Measurements from ENCODE around the gene PNPO.
"Not testable (repeated sequence)": the region's sequence is repeated elsewhere in the genome, so short reads cannot be mapped to it uniquely, and the experiment has no call there.

Gene PNPO

DNA sequence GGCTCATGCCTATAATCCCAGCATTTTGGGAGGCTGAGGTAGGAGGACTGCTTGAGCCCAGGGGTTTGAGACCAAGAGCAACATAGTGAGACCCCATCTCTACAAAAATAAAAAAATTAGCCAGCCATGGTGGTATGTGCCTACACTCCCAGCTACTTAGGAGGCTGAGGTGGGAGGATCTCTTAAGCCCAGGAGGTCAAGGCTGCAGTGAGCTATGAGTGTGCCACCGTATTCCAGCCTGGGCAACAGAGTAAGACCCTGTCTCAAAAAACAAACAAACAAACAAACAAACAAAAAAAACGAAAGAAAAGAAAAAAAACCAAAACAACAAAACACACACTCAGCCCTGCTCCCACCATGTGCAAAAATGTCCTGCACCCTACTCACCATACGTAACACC, 5.9 kb upstream of the PNPO start:
- not testable (repeated sequence) for H3K9me3 ChIP-seq (ENCODE audit: control insufficient read depth, low read length); H3K27me3 ChIP-seq (ENCODE audit: control insufficient read depth, insufficient read depth, low read length, poor library complexity, severe bottlenecking); H3K4me1 ChIP-seq (ENCODE audit: control insufficient read depth, insufficient read depth, low read length); H3K27ac ChIP-seq (ENCODE audit: insufficient read depth, low read depth, low read length, poor library complexity, severe bottlenecking); H3K4me3 ChIP-seq (ENCODE audit: insufficient read depth, low read depth, low read length); H3K36me3 ChIP-seq (ENCODE audit: control insufficient read depth, insufficient read depth, low read length)
- WGBS, 2 experiments: 81 to 88% methylated on average over 3 of the region's 3 CpGs

DNA sequence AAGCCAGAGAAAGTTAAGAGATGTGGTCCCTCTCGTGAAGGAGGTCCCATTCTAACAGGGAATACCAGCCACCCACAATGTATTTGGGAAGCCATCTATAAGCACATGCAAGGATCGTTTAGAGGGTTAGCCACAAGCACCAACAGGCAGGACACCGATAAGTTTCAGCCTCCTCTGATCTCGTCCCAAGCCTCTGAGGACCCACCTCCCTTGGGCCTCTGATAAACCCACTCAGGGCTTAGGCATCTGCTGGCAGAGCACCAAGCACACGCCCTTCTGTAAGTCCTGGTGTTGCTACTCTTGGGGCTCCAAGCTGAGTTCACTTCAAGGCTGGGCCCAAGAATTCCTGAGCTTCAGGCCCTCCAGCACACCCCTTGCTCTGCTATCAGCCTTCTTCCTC, 5.4 kb upstream of the PNPO start:
- no peaks in the 10 kb centered on the region for H3K4me1 ChIP-seq (ENCODE audit: control insufficient read depth, insufficient read depth, low read length)
- no peak overlapping the region for H3K27ac ChIP-seq (ENCODE audit: insufficient read depth, low read depth, low read length, poor library complexity, severe bottlenecking)
- 88 to 93% methylated on average over 5 of the region's 5 CpGs for WGBS, 2 experiments
- H3K27me3 ChIP-seq (ENCODE audit: control insufficient read depth, insufficient read depth, low read length, poor library complexity, severe bottlenecking): peaks cover 3% of the 10 kb centered on the region
- H3K4me3 ChIP-seq (ENCODE audit: insufficient read depth, low read depth, low read length): no peak overlapping the region
- H3K36me3 ChIP-seq (ENCODE audit: control insufficient read depth, insufficient read depth, low read length): no peaks in the 10 kb centered on the region
- H3K9me3 ChIP-seq (ENCODE audit: control insufficient read depth, low read length): no peaks in the 10 kb centered on the region

DNA sequence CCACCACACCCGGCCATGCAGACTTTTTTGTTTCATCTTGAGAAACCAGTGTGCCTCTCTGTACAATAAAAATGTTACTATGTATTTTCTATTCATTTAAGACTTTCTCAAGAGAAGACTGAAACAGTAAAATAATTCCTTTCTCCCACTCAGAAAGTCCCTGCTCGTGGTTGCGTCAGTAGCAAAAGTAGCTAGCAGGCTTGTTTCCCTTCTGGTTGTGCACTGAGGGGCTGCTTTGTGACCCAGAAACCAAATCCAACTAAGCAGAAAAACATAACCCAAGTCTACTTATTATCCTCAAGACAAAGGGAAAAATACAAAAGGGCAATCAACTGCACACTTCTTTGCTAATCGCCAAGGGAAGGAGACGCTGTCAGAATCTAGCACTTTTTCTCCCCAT, 3.4 kb upstream of the PNPO start:
- Histone ChIP-seq H3K27ac (ENCODE audit: insufficient read depth, low read depth, low read length, poor library complexity, severe bottlenecking) (no peak overlapping the region), H3K9me3 (ENCODE audit: control insufficient read depth, low read length) (no peaks in the 10 kb centered on the region), H3K27me3 (ENCODE audit: control insufficient read depth, insufficient read depth, low read length, poor library complexity, severe bottlenecking) (peaks cover 4% of the 10 kb centered on the region), H3K36me3 (ENCODE audit: control insufficient read depth, insufficient read depth, low read length) (no peaks in the 10 kb centered on the region), H3K4me3 (ENCODE audit: insufficient read depth, low read depth, low read length) (no peak overlapping the region), H3K4me1 (ENCODE audit: control insufficient read depth, insufficient read depth, low read length) (no peaks in the 10 kb centered on the region)
- 96% methylated on average over 5 of the region's 5 CpGs for WGBS, 2 experiments

DNA sequence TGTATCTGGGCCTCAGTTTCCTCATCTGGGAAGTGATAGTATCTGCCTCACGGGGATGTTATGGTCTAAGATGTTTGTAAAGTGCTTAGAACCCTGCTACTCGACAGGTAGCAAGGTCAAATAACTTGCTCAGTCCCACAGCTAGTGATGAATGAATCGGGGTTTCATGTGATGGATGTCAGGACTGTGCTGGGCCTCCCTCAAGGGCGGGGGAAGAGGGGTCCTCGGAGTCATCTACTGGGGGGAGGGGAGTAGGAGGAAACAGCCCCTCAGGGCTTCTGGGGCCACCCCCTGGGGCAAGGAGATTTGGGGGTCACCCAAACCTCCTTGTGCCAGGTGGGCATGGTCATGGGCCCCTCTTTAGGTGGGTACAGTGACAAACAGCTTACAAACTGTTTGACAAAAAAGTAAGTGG, 732 bp downstream of the PNPO start:
- 36 to 42% methylated on average over 5 of the region's 5 CpGs for WGBS, 2 experiments
- Histone ChIP-seq H3K4me1 (ENCODE audit: control insufficient read depth, insufficient read depth, low read length) (no peaks in the 10 kb centered on the region), H3K27ac (ENCODE audit: insufficient read depth, low read depth, low read length, poor library complexity, severe bottlenecking) (no peak overlapping the region)

DNA sequence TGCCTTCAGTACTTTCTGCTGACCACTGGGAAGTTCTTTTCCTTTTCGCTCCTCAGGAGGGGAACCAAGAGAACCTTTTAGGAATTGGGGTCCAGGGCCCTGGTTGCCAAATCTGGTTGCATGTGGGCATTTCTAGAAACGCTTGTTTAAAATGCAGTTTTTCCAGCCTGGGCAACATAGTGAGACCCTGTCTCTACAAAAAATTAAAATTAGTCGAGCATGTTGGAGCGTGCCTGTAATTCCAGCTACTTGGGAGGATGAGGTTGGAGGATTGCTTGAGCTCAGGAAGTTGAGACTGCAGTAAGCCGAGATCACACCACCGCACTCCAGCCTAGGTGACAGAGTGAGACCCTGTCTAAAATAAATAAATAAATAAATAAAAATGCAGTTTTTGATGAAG, 1.2 kb downstream of the PNPO start:
- H3K4me3 ChIP-seq (ENCODE audit: insufficient read depth, low read depth, low read length): no peak overlapping the region
- H3K36me3 ChIP-seq (ENCODE audit: control insufficient read depth, insufficient read depth, low read length): no peaks in the 10 kb centered on the region
- 68 to 79% methylated on average over 5 to 6 of the region's 6 CpGs for WGBS, 2 experiments
- H3K27ac ChIP-seq (ENCODE audit: insufficient read depth, low read depth, low read length, poor library complexity, severe bottlenecking): no peak overlapping the region
- peaks cover 4% of the 10 kb centered on the region for H3K27me3 ChIP-seq (ENCODE audit: control insufficient read depth, insufficient read depth, low read length, poor library complexity, severe bottlenecking)
- H3K9me3 ChIP-seq (ENCODE audit: control insufficient read depth, low read length): no peaks in the 10 kb centered on the region
- no peaks in the 10 kb centered on the region for H3K4me1 ChIP-seq (ENCODE audit: control insufficient read depth, insufficient read depth, low read length)

More for the DNA sequence above, 732 bp downstream of the PNPO start:
- H3K4me3 ChIP-seq (ENCODE audit: insufficient read depth, low read depth, low read length): peak overlapping the region; percentile 60
- H3K27me3 ChIP-seq (ENCODE audit: control insufficient read depth, insufficient read depth, low read length, poor library complexity, severe bottlenecking): peaks cover 4% of the 10 kb centered on the region
- no peaks in the 10 kb centered on the region for H3K9me3 ChIP-seq (ENCODE audit: control insufficient read depth, low read length)
- H3K36me3 ChIP-seq (ENCODE audit: control insufficient read depth, insufficient read depth, low read length): no peaks in the 10 kb centered on the region

DNA sequence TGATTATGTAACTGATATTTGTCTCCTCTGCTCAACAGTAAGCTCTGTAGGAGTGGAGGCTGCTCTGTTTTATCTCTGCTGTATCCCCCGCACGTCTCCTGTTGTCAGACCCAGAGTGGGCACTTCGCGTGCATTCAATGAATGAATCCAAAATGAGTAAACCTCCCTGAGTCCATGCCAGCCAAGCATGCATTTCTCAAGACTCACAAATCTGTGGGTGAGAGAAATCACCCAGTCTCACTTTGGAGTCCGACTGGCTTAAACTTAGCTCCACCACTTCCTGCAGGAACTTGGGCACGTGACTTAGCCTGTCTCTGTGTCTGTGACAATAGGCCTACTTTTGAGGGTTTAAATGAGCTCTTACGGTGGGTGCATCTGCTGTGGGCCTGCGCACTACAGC, 3.7 kb downstream of the PNPO start:
- Histone ChIP-seq H3K4me3 (ENCODE audit: insufficient read depth, low read depth, low read length) (no peak overlapping the region), H3K27ac (ENCODE audit: insufficient read depth, low read depth, low read length, poor library complexity, severe bottlenecking) (no peak overlapping the region)

DNA sequence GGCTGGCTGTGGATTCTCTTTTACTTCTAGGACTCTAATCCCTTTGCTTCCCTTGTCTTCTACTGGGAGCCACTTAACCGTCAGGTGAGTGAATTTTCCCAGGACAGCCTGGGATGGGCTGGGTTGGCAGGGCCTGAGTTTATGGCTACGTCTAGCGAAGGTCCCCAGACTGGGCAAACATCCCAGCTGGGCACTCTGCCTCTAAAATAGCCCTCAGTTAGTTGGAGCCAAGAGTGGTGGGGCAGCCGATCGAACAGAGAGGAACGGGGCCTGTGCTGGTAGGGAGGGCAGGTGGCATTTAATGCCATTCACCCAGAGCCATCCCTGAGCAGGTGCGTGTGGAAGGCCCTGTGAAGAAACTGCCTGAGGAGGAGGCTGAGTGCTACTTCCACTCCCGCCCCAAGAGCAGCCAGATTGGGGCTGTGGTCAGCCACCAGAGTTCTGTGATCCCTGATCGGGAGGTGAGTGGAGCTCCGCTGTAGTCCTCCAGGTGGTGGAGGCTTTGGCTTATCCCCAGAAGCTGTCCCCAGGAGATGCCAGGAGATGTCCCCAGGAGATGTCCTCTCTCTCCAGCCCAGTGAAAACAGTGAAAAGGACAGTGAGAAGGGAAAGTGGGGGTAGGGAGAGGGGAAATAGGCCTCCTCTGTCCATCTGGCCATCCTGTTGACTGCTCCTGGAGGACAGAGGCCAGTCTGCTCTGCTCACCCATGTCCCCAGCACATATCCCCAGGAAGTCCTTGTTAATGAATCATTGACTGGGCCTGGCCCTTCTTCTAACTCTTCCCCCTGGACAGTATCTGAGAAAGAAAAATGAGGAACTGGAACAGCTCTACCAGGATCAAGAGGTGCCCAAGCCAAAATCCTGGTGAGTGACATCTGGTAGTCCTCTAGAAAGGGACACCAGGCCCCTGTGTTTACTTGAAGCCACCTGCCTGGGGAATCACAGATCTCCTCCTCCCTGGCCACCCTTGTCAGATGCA, 4.4 kb downstream of the PNPO start:
- Histone ChIP-seq H3K9me3 (ENCODE audit: control insufficient read depth, low read length) (no peaks in the 10 kb centered on the region), H3K27me3 (ENCODE audit: control insufficient read depth, insufficient read depth, low read length, poor library complexity, severe bottlenecking) (peaks cover 3% of the 10 kb centered on the region), H3K36me3 (ENCODE audit: control insufficient read depth, insufficient read depth, low read length) (no peaks in the 10 kb centered on the region), H3K27ac (ENCODE audit: insufficient read depth, low read depth, low read length, poor library complexity, severe bottlenecking) (no peak overlapping the region), H3K4me1 (ENCODE audit: control insufficient read depth, insufficient read depth, low read length) (peaks cover 5% of the 10 kb centered on the region), H3K4me3 (ENCODE audit: insufficient read depth, low read depth, low read length) (no peak overlapping the region)
- 94 to 97% methylated on average over 10 of the region's 10 CpGs for WGBS, 2 experiments

More for the DNA sequence above, 3.7 kb downstream of the PNPO start:
- Histone ChIP-seq H3K27me3 (ENCODE audit: control insufficient read depth, insufficient read depth, low read length, poor library complexity, severe bottlenecking) (peaks cover 4% of the 10 kb centered on the region), H3K36me3 (ENCODE audit: control insufficient read depth, insufficient read depth, low read length) (no peaks in the 10 kb centered on the region), H3K9me3 (ENCODE audit: control insufficient read depth, low read length) (no peaks in the 10 kb centered on the region), H3K4me1 (ENCODE audit: control insufficient read depth, insufficient read depth, low read length) (peaks cover 5% of the 10 kb centered on the region)
- whole genome bisulfite sequencing, 2 experiments: 93 to 94% methylated on average over 8 of the region's 8 CpGs

DNA sequence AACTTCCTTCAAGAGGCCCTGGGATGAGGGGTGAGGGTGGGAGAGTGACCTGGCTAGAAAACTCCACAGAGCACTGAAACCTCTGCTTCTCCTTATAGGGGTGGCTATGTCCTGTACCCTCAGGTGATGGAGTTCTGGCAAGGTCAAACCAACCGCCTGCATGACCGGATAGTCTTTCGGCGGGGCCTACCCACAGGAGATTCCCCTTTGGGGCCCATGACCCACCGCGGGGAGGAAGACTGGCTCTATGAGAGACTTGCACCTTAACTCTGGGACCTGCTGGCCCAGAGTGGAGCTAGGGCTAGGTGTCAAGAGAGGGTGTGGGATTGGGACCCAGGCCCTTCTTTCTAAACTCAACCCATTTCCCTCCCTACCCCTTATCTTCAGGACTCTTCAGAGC, 5.1 kb downstream of the PNPO start:
- Histone ChIP-seq H3K27me3 (ENCODE audit: control insufficient read depth, insufficient read depth, low read length, poor library complexity, severe bottlenecking) (no peaks in the 10 kb centered on the region), H3K36me3 (ENCODE audit: control insufficient read depth, insufficient read depth, low read length) (no peaks in the 10 kb centered on the region), H3K4me3 (ENCODE audit: insufficient read depth, low read depth, low read length) (no peak overlapping the region), H3K9me3 (ENCODE audit: control insufficient read depth, low read length) (no peaks in the 10 kb centered on the region), H3K4me1 (ENCODE audit: control insufficient read depth, insufficient read depth, low read length) (peaks cover 5% of the 10 kb centered on the region), H3K27ac (ENCODE audit: insufficient read depth, low read depth, low read length, poor library complexity, severe bottlenecking) (no peak overlapping the region)
- 94 to 97% methylated on average over 6 of the region's 6 CpGs for WGBS, 2 experiments

DNA sequence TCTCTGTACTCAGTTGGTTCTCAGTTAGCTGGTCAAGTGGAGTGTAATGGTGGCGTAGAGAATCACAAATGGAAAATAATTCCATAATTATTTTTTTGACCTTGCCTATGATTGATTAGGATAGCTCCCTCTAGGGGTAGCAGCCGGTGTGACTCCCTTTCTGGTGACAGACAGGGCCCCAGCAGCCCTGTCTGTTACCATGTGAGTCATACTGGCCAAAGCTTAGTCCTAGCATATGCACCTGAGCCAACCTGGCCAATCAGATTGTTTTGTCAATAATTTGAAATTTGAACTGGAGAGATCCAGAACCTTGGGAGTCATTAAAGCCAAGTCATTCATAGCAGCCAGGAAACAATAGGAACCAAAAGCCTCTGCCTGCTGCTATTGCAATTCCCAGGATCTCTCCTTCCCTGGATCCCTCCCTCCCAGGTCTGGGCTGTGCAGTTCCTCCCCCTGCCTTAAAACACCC, 5.6 kb downstream of the PNPO start:
- Histone ChIP-seq H3K4me3 (ENCODE audit: insufficient read depth, low read depth, low read length) (no peak overlapping the region), H3K4me1 (ENCODE audit: control insufficient read depth, insufficient read depth, low read length) (peaks cover 5% of the 10 kb centered on the region), H3K27ac (ENCODE audit: insufficient read depth, low read depth, low read length, poor library complexity, severe bottlenecking) (no peak overlapping the region), H3K27me3 (ENCODE audit: control insufficient read depth, insufficient read depth, low read length, poor library complexity, severe bottlenecking) (no peaks in the 10 kb centered on the region), H3K9me3 (ENCODE audit: control insufficient read depth, low read length) (no peaks in the 10 kb centered on the region), H3K36me3 (ENCODE audit: control insufficient read depth, insufficient read depth, low read length) (no peaks in the 10 kb centered on the region)
- 27 to 32% methylated on average over 2 of the region's 2 CpGs for WGBS, 2 experiments

DNA sequence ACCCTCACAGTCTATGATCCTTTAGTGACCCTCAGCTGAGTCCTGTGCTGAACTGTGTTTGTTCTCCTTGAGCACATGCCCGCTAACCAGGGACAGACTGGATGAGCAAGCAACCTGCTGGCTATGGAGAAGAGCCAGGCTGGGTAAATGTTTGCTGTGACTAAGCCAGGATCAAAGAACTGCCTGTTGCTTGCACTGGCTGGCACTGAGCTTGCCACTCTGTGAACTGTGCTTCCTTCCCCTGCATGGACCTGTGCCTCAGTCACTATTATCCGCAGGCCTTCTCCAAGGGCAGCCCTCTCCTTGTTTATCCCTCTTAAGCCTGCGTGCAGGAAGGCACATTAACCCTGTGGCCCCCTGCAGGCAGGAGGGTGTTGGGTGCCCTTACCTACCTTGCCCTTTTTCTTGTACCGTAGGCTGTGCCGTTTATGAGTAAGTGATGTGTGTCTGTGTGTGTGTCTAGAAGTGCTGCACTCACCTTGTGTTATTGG, 7.4 kb downstream of the PNPO start:
- no peak overlapping the region for H3K4me3 ChIP-seq (ENCODE audit: insufficient read depth, low read depth, low read length)
- no peaks in the 10 kb centered on the region for H3K9me3 ChIP-seq (ENCODE audit: control insufficient read depth, low read length)
- H3K4me1 ChIP-seq (ENCODE audit: control insufficient read depth, insufficient read depth, low read length): peaks cover 5% of the 10 kb centered on the region
- no peaks in the 10 kb centered on the region for H3K27me3 ChIP-seq (ENCODE audit: control insufficient read depth, insufficient read depth, low read length, poor library complexity, severe bottlenecking)
- H3K36me3 ChIP-seq (ENCODE audit: control insufficient read depth, insufficient read depth, low read length): no peaks in the 10 kb centered on the region
- 87 to 88% methylated on average over 5 of the region's 5 CpGs for WGBS, 2 experiments
- no peak overlapping the region for H3K27ac ChIP-seq (ENCODE audit: insufficient read depth, low read depth, low read length, poor library complexity, severe bottlenecking)

All from ectodermal cell (in vitro differentiated cells).